ENCODE measurements around the gene TBC1D4.

- TF ChIP-seq CTCF (IDR thresholded peaks at IDR 0.05), result no peak
- no peak for TF ChIP-seq POLR2A (IDR thresholded peaks at IDR 0.05)
Measured at GRCh38 chr13:75385708-75386083, 96.3 kb downstream of the TBC1D4 start.
